HG03159 (cell line): ENCODE results near the gene PRSS33.

Experiments
- ATAC-seq: cut with Tn5 transposase; IDR thresholded peaks from one replicate; pipeline ENCODE4 v1.9.1; 2021; ENCODE audit warnings: mild to moderate bottlenecking, moderate library complexity; ENCODE audit not compliant: unreplicated experiment

Gene PRSS33

GRCh38 chr16:2787406-2787805 is at the start of gene PRSS33:
Gene PRSS33, minus strand, starts transcription at chr16:2787560. Its CDS starts 1,013 bp downstream, at chr16:2786547.
- ATAC-seq = no peak

DNA sequence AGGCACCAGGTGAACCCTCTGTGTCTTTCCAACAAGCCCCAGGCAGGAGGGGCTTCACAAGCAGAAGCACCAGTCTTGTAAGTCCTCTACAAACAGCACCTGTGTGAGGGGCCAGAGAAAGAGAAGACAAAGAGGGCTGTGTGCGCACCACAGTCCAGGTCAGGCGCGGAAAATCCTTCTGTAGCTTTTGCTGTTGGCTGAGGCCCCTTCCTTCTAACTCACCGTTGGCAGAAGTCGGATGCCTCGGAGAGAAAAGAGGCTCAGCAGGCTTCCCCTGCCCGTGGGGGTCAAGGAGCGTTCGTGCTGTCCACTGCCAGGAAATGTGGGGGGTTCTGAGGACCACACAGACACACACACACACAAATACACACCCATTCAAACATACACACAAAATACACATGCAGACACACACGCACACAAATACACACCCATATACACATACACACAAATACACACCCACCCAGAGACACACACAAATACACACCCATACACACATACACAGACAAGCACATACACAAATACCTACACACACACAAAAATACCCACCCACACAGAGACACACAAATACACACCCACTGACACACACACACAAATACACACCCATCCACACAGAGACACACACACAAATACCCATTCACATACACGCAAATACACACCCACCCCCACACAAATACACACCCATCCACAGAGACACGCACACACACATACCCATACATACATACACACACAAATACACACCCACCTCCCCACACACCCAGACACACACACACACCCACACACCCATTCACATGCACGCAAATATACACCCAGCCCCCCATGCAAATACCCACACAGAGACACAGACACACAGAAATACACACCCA is 49.5 kb upstream of the PRSS33 start:
- ATAC-seq = no peak

DNA sequence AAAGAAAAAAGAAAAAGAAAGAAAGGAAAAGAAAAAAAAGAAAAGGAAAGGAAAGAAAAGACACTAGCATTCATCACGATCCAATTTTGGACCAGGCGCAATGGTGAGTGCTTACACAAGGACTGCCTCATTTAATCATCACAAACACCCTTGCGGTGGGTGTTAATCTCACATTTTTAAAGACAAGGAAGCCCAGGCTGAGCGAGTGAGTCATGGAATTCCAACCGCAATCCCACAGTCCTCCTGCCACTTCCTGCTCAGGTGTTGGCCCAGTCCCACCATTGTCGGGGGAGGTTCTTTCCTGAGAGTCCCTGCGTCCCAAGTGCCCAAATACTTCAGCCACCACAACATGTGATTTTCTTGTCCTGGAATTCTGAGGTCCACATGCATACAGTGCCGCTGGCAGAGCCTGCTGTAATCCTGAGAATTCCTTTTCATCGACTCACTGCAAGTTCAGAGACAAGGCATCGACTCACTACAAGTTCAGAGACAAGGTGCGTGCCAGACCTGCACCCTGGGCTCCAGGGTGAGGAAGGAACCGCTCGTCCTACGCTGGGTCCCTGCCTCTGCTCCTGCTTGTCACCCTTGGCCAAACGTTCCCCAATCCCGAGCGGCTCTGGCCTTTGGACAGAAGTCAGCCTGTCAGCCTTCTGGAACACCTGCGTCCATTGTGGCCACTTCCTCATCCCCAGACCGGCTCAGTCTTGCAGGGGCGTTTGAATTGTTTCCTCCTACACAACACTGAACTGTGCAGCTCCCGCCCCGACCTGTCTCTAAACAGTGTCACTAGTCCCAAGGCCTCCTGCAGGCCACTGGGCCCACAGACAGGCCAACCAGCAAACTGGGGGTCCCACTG is 48.5 kb upstream of the PRSS33 start:
- no peak for ATAC-seq

DNA sequence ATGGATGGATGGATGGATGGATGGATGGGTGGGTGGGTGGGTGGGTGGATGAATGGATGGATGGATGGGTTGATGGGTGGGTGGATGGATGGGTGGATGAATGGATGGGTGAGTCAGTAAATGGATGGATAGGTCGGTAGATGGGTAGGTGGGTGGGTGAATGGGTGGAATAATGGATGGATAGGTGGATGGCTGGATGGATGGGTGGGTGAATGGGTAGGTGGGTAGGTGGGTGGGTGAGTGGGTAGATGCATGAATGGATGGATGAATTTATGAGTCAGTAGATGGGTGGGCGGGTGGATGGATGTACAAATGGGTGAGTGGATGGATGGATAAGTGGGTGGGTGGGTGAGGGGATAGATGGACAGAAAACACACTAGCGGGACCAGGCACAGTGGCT is 47.6 kb upstream of the PRSS33 start:
- ATAC-seq = no peak

DNA sequence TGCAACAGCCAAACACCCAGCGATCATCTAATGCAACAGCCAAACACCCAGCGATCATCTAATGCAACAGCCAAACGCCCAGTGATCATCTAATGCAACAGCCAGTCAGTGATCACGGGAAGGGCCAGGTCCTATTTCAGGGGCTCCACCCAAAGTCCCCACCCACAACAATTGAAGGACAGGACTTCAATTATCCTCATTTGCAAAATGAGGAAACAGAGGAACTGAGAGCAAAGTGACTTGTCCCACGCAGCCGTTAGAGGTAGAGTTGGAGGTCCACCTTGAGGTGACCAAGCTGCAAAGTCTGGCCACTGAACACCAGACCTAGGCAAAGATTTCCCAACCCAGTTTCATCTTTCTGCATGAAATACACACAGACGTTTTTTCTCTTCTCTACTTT is 46.4 kb upstream of the PRSS33 start:
- no peak for ATAC-seq

GRCh38 chr16:2831203-2831602 is 43.8 kb upstream of the PRSS33 start:
- no peak for ATAC-seq

DNA sequence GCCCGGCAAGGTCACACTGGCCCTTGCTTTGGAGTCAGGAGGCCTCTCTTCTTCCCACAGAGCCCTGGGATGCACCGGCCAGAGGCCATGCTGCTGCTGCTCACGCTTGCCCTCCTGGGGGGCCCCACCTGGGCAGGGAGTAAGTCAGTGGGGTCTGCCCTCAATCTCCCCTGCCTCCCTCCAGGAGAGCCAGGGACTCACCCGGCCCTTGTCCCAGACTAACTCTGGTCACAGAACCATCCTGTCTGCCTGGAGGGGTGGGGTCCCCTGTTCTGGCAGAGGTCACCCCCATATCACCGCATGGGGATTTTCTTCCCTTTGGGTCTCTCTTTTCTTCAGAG is 43.0 kb upstream of the PRSS33 start:
- no peak for ATAC-seq

DNA sequence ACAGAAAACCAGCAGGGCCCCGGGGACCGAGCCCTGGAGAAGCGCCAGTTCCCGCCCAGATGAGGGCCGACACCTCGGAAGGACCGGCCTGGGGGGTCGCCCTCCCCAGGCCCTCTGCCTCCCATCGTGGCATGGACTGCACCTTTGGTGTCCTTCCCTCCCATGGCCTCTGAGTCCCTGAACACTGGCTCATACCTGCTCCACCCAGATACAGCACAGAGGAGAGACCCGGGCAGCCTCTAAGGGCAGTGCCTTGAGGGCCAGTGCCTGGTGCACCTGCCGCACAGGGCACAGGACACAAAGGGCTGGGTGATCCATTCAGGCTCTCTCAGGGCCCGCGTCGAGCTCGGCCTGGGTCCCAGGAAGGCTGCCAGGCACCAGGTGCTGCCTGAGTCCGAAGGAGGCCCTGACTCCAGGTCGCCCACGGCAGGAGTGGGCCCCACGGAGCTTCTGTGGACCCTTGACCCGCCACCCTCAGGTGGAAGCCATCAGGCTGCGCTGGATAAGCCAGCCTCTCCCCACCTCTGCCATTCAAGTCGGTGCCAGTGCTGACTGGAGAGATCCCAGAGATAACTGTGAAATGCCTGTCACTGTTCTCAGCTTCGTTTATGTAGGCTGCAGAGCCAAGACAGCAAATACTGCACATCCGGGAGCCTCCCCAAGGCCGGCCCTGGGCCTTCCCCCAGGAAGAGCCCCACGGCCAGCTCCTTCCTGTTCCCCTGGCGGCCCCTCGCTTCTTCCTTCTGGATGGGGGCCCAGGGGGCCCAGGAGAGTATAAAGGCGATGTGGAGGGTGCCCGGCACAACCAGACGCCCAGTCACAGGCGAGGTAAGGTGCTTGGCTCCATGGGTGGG is 42.4 kb upstream of the PRSS33 start, which contains the start of gene ZG16B:
Gene ZG16B, plus strand, starts transcription at position 803 of the 854 bp plus-strand sequence. CDS start 139 bp downstream, outside the sequence.
- no peak for ATAC-seq

GRCh38 chr16:2828876-2829430 is 41.6 kb upstream of the PRSS33 start:
- no peak for ATAC-seq

GRCh38 chr16:2828521-2828840 is 41.1 kb upstream of the PRSS33 start:
- no peak for ATAC-seq

- ATAC-seq = no peak
Measured at GRCh38 chr16:2827831-2828520, 40.6 kb upstream of the PRSS33 start.

DNA sequence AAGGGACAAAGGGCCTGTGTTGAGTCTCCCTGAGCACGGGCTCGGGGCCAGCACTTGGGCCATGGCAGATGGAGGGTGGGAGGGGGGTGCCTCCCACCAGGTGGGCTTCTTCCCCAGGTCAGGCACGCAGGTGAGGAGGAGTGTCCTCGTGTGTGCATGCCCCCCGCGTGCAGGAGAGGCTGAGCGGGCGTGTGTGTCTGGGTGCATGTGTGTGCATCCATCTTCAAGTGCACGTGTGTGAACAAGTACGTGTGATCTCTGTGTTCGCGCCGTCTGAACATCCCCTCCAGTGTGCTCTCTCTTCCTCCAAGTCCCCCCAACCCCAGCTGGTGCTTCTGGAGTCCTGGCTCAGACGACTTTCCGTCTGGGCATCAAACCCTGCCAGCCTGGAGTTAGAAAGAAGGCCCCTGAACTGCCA is 40.0 kb upstream of the PRSS33 start:
- no peak for ATAC-seq

DNA sequence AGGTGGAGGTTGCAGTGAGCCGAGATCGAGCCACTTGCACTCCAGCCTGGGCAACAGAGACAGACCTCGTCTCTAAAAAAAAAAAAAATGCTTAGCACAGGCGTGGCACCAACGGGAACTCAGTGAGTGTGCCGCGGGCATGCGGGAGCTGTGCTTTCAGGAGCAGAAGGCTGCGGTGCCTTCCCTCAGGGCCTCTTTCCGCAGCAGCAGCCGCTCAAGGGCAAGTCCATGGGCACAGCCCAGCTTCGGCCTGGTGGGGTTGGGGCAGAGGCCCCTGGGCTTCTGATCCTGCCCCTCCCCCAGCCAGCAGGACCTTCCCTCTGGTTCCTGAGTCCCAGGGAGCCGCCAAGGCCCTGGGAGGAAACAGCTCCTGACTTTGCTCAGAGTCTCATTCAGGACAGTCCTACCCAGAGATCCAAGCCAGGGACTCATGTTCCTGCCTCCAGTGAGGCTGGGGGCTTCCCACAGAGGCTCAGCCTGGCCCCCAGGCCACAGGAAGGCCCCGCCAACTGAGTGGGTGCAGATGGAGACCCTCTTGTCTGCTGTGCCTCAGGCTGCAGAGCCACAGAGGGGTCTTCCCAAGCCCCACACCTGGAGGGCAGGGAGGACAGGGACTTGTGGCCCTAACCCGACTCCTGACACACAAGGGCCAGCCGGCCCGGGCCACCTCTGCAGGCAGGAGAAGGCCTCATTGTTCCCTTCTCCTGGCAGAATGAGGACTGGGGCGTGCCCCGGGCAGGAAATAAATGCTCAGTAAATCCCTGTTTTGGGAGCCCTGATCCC is 39.4 kb upstream of the PRSS33 start:
- no peak for ATAC-seq

- ATAC-seq = no peak
Measured at GRCh38 chr16:2825906-2826305, 38.5 kb upstream of the PRSS33 start.

GRCh38 chr16:2825049-2825742 is 37.8 kb upstream of the PRSS33 start:
- ATAC-seq = no peak

- no peak for ATAC-seq
Measured at GRCh38 chr16:2824626-2825025, 37.3 kb upstream of the PRSS33 start.

DNA sequence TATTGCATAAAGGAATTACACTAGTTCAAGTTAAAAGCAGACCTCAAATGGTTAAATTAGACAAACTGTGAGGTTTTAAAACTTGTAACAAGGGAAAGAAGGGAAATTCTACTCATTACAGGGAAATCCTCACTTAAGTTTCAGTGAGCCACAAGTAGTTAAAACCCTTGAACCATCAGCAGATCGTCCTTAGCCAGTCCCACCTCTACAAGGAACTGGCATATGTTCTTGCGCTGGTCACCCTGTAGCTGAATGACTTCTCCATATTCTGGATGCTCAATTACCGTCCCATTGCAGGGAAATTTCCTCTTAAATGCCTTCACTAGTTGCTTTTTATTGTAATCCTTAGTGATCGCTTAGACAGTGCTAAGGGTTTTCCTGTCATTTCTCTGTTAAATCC is 35.1 kb upstream of the PRSS33 start:
- ATAC-seq = no peak

GRCh38 chr16:2822158-2822495 is 34.8 kb upstream of the PRSS33 start:
- no peak for ATAC-seq
